HepG2 (cell line): ENCODE results near the gene HBM. TPM values are rescaled to one million over a fixed set of nuclear protein-coding genes. Genes with fewer than 3 reads are reported as not detected.
A peak's percentile ranks its signal among the peaks of the same experiment; 100 is the strongest.

Experiments used
- CENPT ChIP-seq: sonication (generic); formaldehyde crosslinking; IDR thresholded peaks from 2 replicates; pipeline ENCODE4 v1.8.0; 2022; ENCODE audit warnings: low read depth, mild to moderate bottlenecking, moderate library complexity, missing genetic modification reagents
- ELF3 ChIP-seq: IDR thresholded peaks from 2 replicates; pipeline ENCODE4 v1.6.1; 2016; ENCODE audit warnings: missing genetic modification reagents, missing compliant biosample characterization
- EP300 ChIP-seq, 3 experiments: sonication (generic) in 1 of 3; formaldehyde crosslinking in 1 of 3; IDR thresholded peaks; 2 replicates each; pipeline versions ENCODE4 v1.5.1 to v1.6.1; 2011 to 2020; ENCODE audit warnings: low read depth in 2 of 3, low read length in 2 of 3, borderline replicate concordance in 1 of 3, improper control_type of control experiment in 1 of 3, mild to moderate bottlenecking in 1 of 3, missing genetic modification reagents in 1 of 3, moderate library complexity in 1 of 3
- FLYWCH1 ChIP-seq: sonication (generic); formaldehyde crosslinking; IDR thresholded peaks from 2 replicates; pipeline ENCODE4 v1.8.1; 2023; ENCODE audit warnings: mild to moderate bottlenecking, missing genetic modification reagents
- FOSL1 ChIP-seq: sonication (generic); formaldehyde crosslinking; IDR thresholded peaks from 2 replicates; pipeline ENCODE4 v1.9.0; 2021; ENCODE audit warnings: missing genetic modification reagents, borderline replicate concordance
- HNRNPUL1 ChIP-seq: fragments of 200-400 bp; formaldehyde crosslinking; IDR thresholded peaks from 2 replicates; pipeline ENCODE4 v1.6.1; 2017; ENCODE audit warnings: low read depth, mild to moderate bottlenecking, low read length, moderate library complexity
- KDM6A ChIP-seq: IDR thresholded peaks from 2 replicates; pipeline ENCODE4 v1.6.1; 2016; ENCODE audit warnings: low read depth
- KLF6 ChIP-seq: IDR thresholded peaks from 2 replicates; pipeline ENCODE4 v1.8.0; 2016; ENCODE audit warnings: missing biosample characterization, missing genetic modification reagents
- MED1 ChIP-seq: sonication (generic); formaldehyde crosslinking; IDR thresholded peaks from 2 replicates; pipeline ENCODE4 v1.4.0; 2020; ENCODE audit warnings: missing genetic modification reagents
- MED13 ChIP-seq: sonication (generic); formaldehyde crosslinking; IDR thresholded peaks from 2 replicates; pipeline ENCODE4 v1.5.0; 2020; ENCODE audit warnings: missing genetic modification reagents
- MXI1 ChIP-seq: IDR thresholded peaks from 3 replicates; pipeline ENCODE4 v1.6.1; 2012; ENCODE audit warnings: low read depth, low read length, inconsistent platforms, borderline replicate concordance
- SETDB1 ChIP-seq: sonication (generic); formaldehyde crosslinking; IDR thresholded peaks from 2 replicates; pipeline ENCODE4 v1.5.1; 2020; ENCODE audit warnings: missing genetic modification reagents, mild to moderate bottlenecking, borderline replicate concordance
- SKI ChIP-seq: fragments of 450-650 bp; IDR thresholded peaks from one replicate; pipeline ENCODE4 v1.6.1; 2018; ENCODE audit warnings: mild to moderate bottlenecking; ENCODE audit not compliant: partially characterized antibody
- SNAPC2 ChIP-seq: sonication (generic); formaldehyde crosslinking; IDR thresholded peaks from 2 replicates; pipeline ENCODE4 v1.8.1; 2022; ENCODE audit warnings: mild to moderate bottlenecking, missing genetic modification reagents
- SP1 ChIP-seq, 2 experiments: fragments of 450-650 bp in 1 of 2; sonication (generic) in 1 of 2; formaldehyde crosslinking in 1 of 2; IDR thresholded peaks; 2 replicates each; pipeline versions ENCODE4 v1.4.0 to v1.6.1; 2016 to 2020; ENCODE audit warnings: missing genetic modification reagents in 1 of 2
- TCF12 ChIP-seq, 2 experiments: fragments of 450-650 bp in 1 of 2; sonication (generic) in 1 of 2; formaldehyde crosslinking in 1 of 2; IDR thresholded peaks; 2 replicates each; pipeline versions ENCODE4 v1.6.1 to v1.8.0; 2017 to 2022; ENCODE audit warnings: antibody characterized with exemption in 1 of 2, mild to moderate bottlenecking in 1 of 2, missing genetic modification reagents in 1 of 2, moderate library complexity in 1 of 2
- ZNF251 ChIP-seq: sonication (generic); formaldehyde crosslinking; IDR thresholded peaks from 2 replicates; pipeline ENCODE4 v1.9.0; 2021; ENCODE audit warnings: mild to moderate bottlenecking, missing genetic modification reagents
- ZNF382 ChIP-seq: sonication (generic); formaldehyde crosslinking; IDR thresholded peaks from 2 replicates; pipeline ENCODE4 v1.5.0; 2020; ENCODE audit warnings: missing genetic modification reagents, mild to moderate bottlenecking, borderline replicate concordance
- ZNF616 ChIP-seq: sonication (generic); formaldehyde crosslinking; IDR thresholded peaks from 2 replicates; pipeline ENCODE4 v1.5.0; 2020; ENCODE audit warnings: low read depth, mild to moderate bottlenecking, missing genetic modification reagents
- ZNF703 ChIP-seq: sonication (generic); formaldehyde crosslinking; IDR thresholded peaks from 2 replicates; pipeline ENCODE4 v1.5.1; 2020; ENCODE audit warnings: missing genetic modification reagents, mild to moderate bottlenecking, moderate library complexity, borderline replicate concordance
- ZSCAN25 ChIP-seq: sonication (generic); formaldehyde crosslinking; IDR thresholded peaks from 2 replicates; pipeline ENCODE4 v1.8.0; 2022; ENCODE audit warnings: mild to moderate bottlenecking, missing genetic modification reagents
- polyA plus RNA-seq, 8 experiments: library from polyadenylated mRNA; depleted of rRNA in 3 of 8; stranded (reverse) in 7 of 8; unstranded in 1 of 8; fragments of >200 nt; fragmentation: Illumina TruSeq in 4 of 8; extraction: Trizol in 4 of 8; gene quantifications; 2 replicates each; pipeline versions ENCODE4 v1.2.1 to v1.2.3, GENCODE V29; 2011 to 2016; ENCODE audit warnings: low read depth in 4 of 8, missing spikeins in 1 of 8, mixed read lengths in 1 of 8; ENCODE audit not compliant: insufficient read depth in 1 of 8
- total RNA-seq, 5 experiments: library from RNA; depleted of rRNA; stranded (reverse); fragments of >200 nt; fragmentation: Illumina TruSeq; extraction: Trizol; gene quantifications; 2 replicates each; pipeline ENCODE4 v1.2.3, GENCODE V29; 2016; ENCODE audit warnings: low read depth in 1 of 5
- TF ChIP-seq, protein P1 (sequence below): sonication (generic); formaldehyde crosslinking; IDR thresholded peaks from 2 replicates; pipeline ENCODE4 v1.4.0; 2020; ENCODE audit warnings: mild to moderate bottlenecking, missing genetic modification reagents
- TF ChIP-seq, protein P2 (sequence below), 2 experiments: IDR thresholded peaks; 2 replicates each; pipeline ENCODE4 v1.6.1; 2011 to 2012; ENCODE audit warnings: low read length in 2 of 2, borderline replicate concordance in 1 of 2, low read depth in 1 of 2, mild to moderate bottlenecking in 1 of 2, moderate library complexity in 1 of 2

Gene HBM
- total and polyA plus RNA-seq, 2 of the 13 experiments (the other 11 are each of a cell fraction or from before 2014, with no cell fraction given), result not detected

DNA sequence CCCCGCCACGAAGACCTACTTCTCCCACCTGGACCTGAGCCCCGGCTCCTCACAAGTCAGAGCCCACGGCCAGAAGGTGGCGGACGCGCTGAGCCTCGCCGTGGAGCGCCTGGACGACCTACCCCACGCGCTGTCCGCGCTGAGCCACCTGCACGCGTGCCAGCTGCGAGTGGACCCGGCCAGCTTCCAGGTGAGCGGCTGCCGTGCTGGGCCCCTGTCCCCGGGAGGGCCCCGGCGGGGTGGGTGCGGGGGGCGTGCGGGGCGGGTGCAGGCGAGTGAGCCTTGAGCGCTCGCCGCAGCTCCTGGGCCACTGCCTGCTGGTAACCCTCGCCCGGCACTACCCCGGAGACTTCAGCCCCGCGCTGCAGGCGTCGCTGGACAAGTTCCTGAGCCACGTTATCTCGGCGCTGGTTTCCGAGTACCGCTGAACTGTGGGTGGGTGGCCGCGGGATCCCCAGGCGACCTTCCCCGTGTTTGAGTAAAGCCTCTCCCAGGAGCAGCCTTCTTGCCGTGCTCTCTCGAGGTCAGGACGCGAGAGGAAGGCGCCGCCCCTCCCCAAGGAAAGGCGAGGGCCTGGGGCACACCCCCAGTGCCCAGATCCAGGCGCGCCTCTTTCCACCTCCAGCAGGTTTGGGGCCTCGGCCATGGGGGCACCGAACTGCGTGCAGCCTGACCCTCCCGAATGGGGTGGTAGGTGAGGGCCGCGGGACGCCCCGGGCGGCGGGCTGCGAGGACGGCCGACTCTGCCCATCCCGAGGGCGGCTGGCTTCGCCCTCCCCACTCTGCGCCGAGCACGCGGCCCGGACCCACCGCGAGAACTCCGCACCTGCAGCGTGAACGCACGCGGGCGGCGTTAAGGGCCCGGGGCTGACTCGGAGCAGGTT lies 15.1 kb downstream of the HBM start (continued):
- TF ChIP-seq FOSL1 (CRISPR knock-in tag), result peak; percentile 50; the same call in 1 of the 2 replicates
- TF ChIP-seq MXI1, result peak; percentile 80; the same call in 1 of the 3 replicates
- peak; percentile 95 for TF ChIP-seq ZSCAN25 (CRISPR knock-in tag)
- peak; percentile 85; the same call in 1 of the 2 replicates for TF ChIP-seq MED13 (CRISPR knock-in tag)
- TF ChIP-seq ZNF616 (CRISPR knock-in tag), result peak; percentile 96
- peak; percentile 99 for TF ChIP-seq CENPT (CRISPR knock-in tag)
- peak; percentile 99 for TF ChIP-seq KLF6 (CRISPR knock-in tag)
- no peak for TF ChIP-seq FLYWCH1
- TF ChIP-seq SP1 (IDR thresholded peaks at IDR 0.05), result no peak
- TF ChIP-seq SP1 (CRISPR knock-in tag; IDR thresholded peaks at IDR 0.05), result peak; percentile 68
- TF ChIP-seq KDM6A (CRISPR knock-in tag), result no peak
- TF ChIP-seq SETDB1 (CRISPR knock-in tag), result no peak
- TF ChIP-seq EP300 (IDR thresholded peaks at IDR 0.05; ENCODE audit: low read depth in 2 of 2, low read length in 2 of 2), result no peak
- TF ChIP-seq EP300 (CRISPR knock-in tag; IDR thresholded peaks at IDR 0.05; ENCODE audit: borderline replicate concordance), result no peak; the same call in 1 of the 2 replicates
- no peak for TF ChIP-seq SKI
- TF ChIP-seq ZNF251 (CRISPR knock-in tag), result peak; percentile 98
- TF ChIP-seq HNRNPUL1, result peak; percentile 80
- TF ChIP-seq, protein P1, sequence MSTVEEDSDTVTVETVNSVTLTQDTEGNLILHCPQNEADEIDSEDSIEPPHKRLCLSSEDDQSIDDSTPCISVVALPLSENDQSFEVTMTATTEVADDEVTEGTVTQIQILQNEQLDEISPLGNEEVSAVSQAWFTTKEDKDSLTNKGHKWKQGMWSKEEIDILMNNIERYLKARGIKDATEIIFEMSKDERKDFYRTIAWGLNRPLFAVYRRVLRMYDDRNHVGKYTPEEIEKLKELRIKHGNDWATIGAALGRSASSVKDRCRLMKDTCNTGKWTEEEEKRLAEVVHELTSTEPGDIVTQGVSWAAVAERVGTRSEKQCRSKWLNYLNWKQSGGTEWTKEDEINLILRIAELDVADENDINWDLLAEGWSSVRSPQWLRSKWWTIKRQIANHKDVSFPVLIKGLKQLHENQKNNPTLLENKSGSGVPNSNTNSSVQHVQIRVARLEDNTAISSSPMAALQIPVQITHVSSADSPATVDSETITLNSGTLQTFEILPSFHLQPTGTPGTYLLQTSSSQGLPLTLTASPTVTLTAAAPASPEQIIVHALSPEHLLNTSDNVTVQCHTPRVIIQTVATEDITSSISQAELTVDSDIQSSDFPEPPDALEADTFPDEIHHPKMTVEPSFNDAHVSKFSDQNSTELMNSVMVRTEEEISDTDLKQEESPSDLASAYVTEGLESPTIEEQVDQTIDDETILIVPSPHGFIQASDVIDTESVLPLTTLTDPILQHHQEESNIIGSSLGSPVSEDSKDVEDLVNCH (CRISPR knock-in tag), result peak; percentile 95; the same call in 1 of the 2 replicates
- TF ChIP-seq ZNF382, result no peak; the same call in 1 of the 2 replicates
- TF ChIP-seq ELF3, result peak; percentile 86
- peak; percentile 87; the same call in 1 of the 2 replicates for TF ChIP-seq SNAPC2
- TF ChIP-seq MED1 (CRISPR knock-in tag), result peak; percentile 77
- TF ChIP-seq ZNF703 (CRISPR knock-in tag), result peak; percentile 91; the same call in 1 of the 2 replicates
- TF ChIP-seq, protein P2, sequence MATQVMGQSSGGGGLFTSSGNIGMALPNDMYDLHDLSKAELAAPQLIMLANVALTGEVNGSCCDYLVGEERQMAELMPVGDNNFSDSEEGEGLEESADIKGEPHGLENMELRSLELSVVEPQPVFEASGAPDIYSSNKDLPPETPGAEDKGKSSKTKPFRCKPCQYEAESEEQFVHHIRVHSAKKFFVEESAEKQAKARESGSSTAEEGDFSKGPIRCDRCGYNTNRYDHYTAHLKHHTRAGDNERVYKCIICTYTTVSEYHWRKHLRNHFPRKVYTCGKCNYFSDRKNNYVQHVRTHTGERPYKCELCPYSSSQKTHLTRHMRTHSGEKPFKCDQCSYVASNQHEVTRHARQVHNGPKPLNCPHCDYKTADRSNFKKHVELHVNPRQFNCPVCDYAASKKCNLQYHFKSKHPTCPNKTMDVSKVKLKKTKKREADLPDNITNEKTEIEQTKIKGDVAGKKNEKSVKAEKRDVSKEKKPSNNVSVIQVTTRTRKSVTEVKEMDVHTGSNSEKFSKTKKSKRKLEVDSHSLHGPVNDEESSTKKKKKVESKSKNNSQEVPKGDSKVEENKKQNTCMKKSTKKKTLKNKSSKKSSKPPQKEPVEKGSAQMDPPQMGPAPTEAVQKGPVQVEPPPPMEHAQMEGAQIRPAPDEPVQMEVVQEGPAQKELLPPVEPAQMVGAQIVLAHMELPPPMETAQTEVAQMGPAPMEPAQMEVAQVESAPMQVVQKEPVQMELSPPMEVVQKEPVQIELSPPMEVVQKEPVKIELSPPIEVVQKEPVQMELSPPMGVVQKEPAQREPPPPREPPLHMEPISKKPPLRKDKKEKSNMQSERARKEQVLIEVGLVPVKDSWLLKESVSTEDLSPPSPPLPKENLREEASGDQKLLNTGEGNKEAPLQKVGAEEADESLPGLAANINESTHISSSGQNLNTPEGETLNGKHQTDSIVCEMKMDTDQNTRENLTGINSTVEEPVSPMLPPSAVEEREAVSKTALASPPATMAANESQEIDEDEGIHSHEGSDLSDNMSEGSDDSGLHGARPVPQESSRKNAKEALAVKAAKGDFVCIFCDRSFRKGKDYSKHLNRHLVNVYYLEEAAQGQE (IDR thresholded peaks at IDR 0.05; ENCODE audit: borderline replicate concordance in 1 of 2, low read depth in 1 of 2, low read length in 2 of 2), result no peak
- TF ChIP-seq TCF12 (IDR thresholded peaks at IDR 0.05), result no peak
- TF ChIP-seq TCF12 (CRISPR knock-in tag; IDR thresholded peaks at IDR 0.05), result peak; percentile 79; the same call in 1 of the 2 replicates
